OCI-LY3 (cell line): Measurements from ENCODE around the gene ATP10D.

Source experiments
- CTCF ChIP-seq: fragments of 200-600, 300-600 bp; sonication (generic); IDR thresholded peaks from 2 replicates; pipeline ENCODE4 v1.5.1; 2014; ENCODE audit warnings: antibody characterized with exemption, low read length, low read depth
- EZH2phosphoT487 ChIP-seq: fragments of 200-600 bp; shearing (Covaris generic); IDR thresholded peaks from 2 replicates; pipeline ENCODE4 v1.6.1; 2018; ENCODE audit warnings: antibody characterized with exemption, mixed run types, low read depth

- TF ChIP-seq CTCF (no peak), EZH2phosphoT487 (no peak)
Measured at GRCh38 chr4:47484168-47484567, 907 bp upstream of the ATP10D start.
